CD4-positive, alpha-beta T cell treated with Interleukin-4 for 4 hours (primary cell): ENCODE measurements around the gene CACNA1D.

Experiments
- DNase-seq: peaks from one replicate; pipeline ENCODE4 v3.0.0-alpha.2; 2020

CACNA1D gene

GRCh38 chr3:53721187-53722119 lies 227.0 kb downstream of the CACNA1D start:
- DNase-seq, result no peak

- DNase-seq, result no peak
Measured at GRCh38 chr3:53724566-53724965, 230.2 kb downstream of the CACNA1D start.

- no peak for DNase-seq
Measured at GRCh38 chr3:53725387-53725995, 231.1 kb downstream of the CACNA1D start.

GRCh38 chr3:53726643-53727042 lies 232.2 kb downstream of the CACNA1D start:
- no peak for DNase-seq

- no peak for DNase-seq
Measured at GRCh38 chr3:53728606-53729005, 234.2 kb downstream of the CACNA1D start.

GRCh38 chr3:53729159-53729558 lies 234.7 kb downstream of the CACNA1D start:
- no peak for DNase-seq

- no peak for DNase-seq
Measured at GRCh38 chr3:53729618-53730017, 235.2 kb downstream of the CACNA1D start.

GRCh38 chr3:53730576-53730975 lies 236.2 kb downstream of the CACNA1D start:
- DNase-seq, result no peak

- no peak for DNase-seq
Measured at GRCh38 chr3:53731934-53732624, 237.7 kb downstream of the CACNA1D start.

- DNase-seq, result no peak
Measured at GRCh38 chr3:53733446-53733845, 239.0 kb downstream of the CACNA1D start.

- no peak for DNase-seq
Measured at GRCh38 chr3:53739966-53740365, 245.6 kb downstream of the CACNA1D start.

- DNase-seq, result no peak
Measured at GRCh38 chr3:53740956-53741355, 246.5 kb downstream of the CACNA1D start.

- DNase-seq, result no peak
Measured at GRCh38 chr3:53744351-53744750, 249.9 kb downstream of the CACNA1D start.

GRCh38 chr3:53747559-53747958 lies 253.1 kb downstream of the CACNA1D start:
- no peak for DNase-seq

- DNase-seq, result peak; percentile 24
Measured at GRCh38 chr3:53748512-53749271, 254.3 kb downstream of the CACNA1D start.

- no peak for DNase-seq
Measured at GRCh38 chr3:53749448-53749847, 255.0 kb downstream of the CACNA1D start.

GRCh38 chr3:53750253-53751210 lies 256.1 kb downstream of the CACNA1D start:
- peak; percentile 13 for DNase-seq

GRCh38 chr3:53753518-53754183 lies 259.2 kb downstream of the CACNA1D start:
- DNase-seq, result peak; percentile 43

- DNase-seq, result no peak
Measured at GRCh38 chr3:53754325-53754724, 259.9 kb downstream of the CACNA1D start.

GRCh38 chr3:53758846-53759245 lies 264.4 kb downstream of the CACNA1D start:
- DNase-seq, result no peak

GRCh38 chr3:53763353-53763752 lies 268.9 kb downstream of the CACNA1D start:
- DNase-seq, result no peak
